HG02884 (cell line): ENCODE data around the gene CCDC57.

Source experiments
- ATAC-seq: cut with Tn5 transposase; IDR thresholded peaks from one replicate; pipeline ENCODE4 v1.9.1; 2021; ENCODE audit warnings: mild to moderate bottlenecking, moderate library complexity; ENCODE audit not compliant: unreplicated experiment

The CCDC57 gene

GRCh38 chr17:82085031-82085861, 127.4 kb downstream of the CCDC57 start:
- no peak for ATAC-seq

GRCh38 chr17:82084373-82085030, 128.1 kb downstream of the CCDC57 start:
- ATAC-seq, result no peak

- no peak for ATAC-seq
Measured at GRCh38 chr17:82083533-82084359, 128.9 kb downstream of the CCDC57 start.

GRCh38 chr17:82083009-82083408, 129.6 kb downstream of the CCDC57 start:
- no peak for ATAC-seq

- ATAC-seq, result no peak
Measured at GRCh38 chr17:82082456-82082855, 130.2 kb downstream of the CCDC57 start.

GRCh38 chr17:82081966-82082365, 130.7 kb downstream of the CCDC57 start:
- ATAC-seq, result no peak

- no peak for ATAC-seq
Measured at GRCh38 chr17:82081546-82081945, 131.1 kb downstream of the CCDC57 start.

GRCh38 chr17:82080789-82081464, 131.7 kb downstream of the CCDC57 start:
- ATAC-seq, result no peak

- no peak for ATAC-seq
Measured at GRCh38 chr17:82080048-82080788, 132.4 kb downstream of the CCDC57 start.

GRCh38 chr17:82079001-82079677, 133.5 kb downstream of the CCDC57 start:
- ATAC-seq, result no peak

- ATAC-seq, result no peak
Measured at GRCh38 chr17:82078433-82078832, 134.2 kb downstream of the CCDC57 start.

- ATAC-seq, result no peak
Measured at GRCh38 chr17:82077617-82078358, 134.9 kb downstream of the CCDC57 start.

- no peak for ATAC-seq
Measured at GRCh38 chr17:82076785-82077591, 135.7 kb downstream of the CCDC57 start.

- ATAC-seq, result no peak
Measured at GRCh38 chr17:82076018-82076784, 136.4 kb downstream of the CCDC57 start.

GRCh38 chr17:82073446-82073845, 139.2 kb downstream of the CCDC57 start:
- ATAC-seq, result no peak

GRCh38 chr17:82072827-82073226, 139.8 kb downstream of the CCDC57 start:
- no peak for ATAC-seq

GRCh38 chr17:82070611-82071010, 142.0 kb downstream of the CCDC57 start:
- no peak for ATAC-seq
